Stimulated activated CD4-positive, alpha-beta T cell treated with anti-CD3 and anti-CD28 coated beads, Interleukin-1b, Interleukin-23, amount 100 ng/mL, for 48 hours (primary cell): ENCODE data around the gene POLR2F.
"Not testable (repeated sequence)": the region's sequence is repeated elsewhere in the genome, so short reads cannot be mapped to it uniquely, and the experiment has no call there.

Experiments
- DNase-seq: peaks from one replicate; pipeline ENCODE4 v3.0.0-alpha.2; 2020

Gene POLR2F

GRCh38 chr22:37955825-37956397, 2.4 kb downstream of the POLR2F start:
- DNase-seq: not testable (repeated sequence)

GRCh38 chr22:37957232-37957631, 3.7 kb downstream of the POLR2F start:
- DNase-seq: no peak

GRCh38 chr22:37959231-37959825, 5.8 kb downstream of the POLR2F start:
- DNase-seq: no peak

- DNase-seq: no peak
Observed at GRCh38 chr22:37961062-37961461, 7.6 kb downstream of the POLR2F start.

GRCh38 chr22:37965940-37966664, 12.6 kb downstream of the POLR2F start:
- DNase-seq: no peak

- no peak for DNase-seq
Observed at GRCh38 chr22:37967147-37967546, 13.6 kb downstream of the POLR2F start.

- no peak for DNase-seq
Observed at GRCh38 chr22:37967637-37968451, 14.3 kb downstream of the POLR2F start.

- DNase-seq: no peak
Observed at GRCh38 chr22:37968452-37969251, 15.2 kb downstream of the POLR2F start.

GRCh38 chr22:37970864-37971263, 17.4 kb downstream of the POLR2F start:
- no peak for DNase-seq

- DNase-seq: no peak
Observed at GRCh38 chr22:37971475-37972434, 18.3 kb downstream of the POLR2F start.

- no peak for DNase-seq
Observed at GRCh38 chr22:37972527-37972926, 19.0 kb downstream of the POLR2F start.

GRCh38 chr22:37973271-37974170, 20.0 kb downstream of the POLR2F start:
- DNase-seq: no peak

GRCh38 chr22:37975153-37975552, 21.7 kb downstream of the POLR2F start:
- no peak for DNase-seq

GRCh38 chr22:37976022-37976421, 22.5 kb downstream of the POLR2F start:
- DNase-seq: not testable (repeated sequence)

GRCh38 chr22:37976547-37976946, 23.0 kb downstream of the POLR2F start:
- no peak for DNase-seq

- no peak for DNase-seq
Observed at GRCh38 chr22:37979782-37980181, 26.3 kb downstream of the POLR2F start.

- DNase-seq: no peak
Observed at GRCh38 chr22:37981282-37982011, 27.9 kb downstream of the POLR2F start.

- no peak for DNase-seq
Observed at GRCh38 chr22:37982151-37982785, 28.8 kb downstream of the POLR2F start.
